Bone marrow (tissue), 2 donors: ENCODE data around the gene SUSD3.

ENCODE experiments used
- DNase-seq, 2 donors: peaks; one replicate each; lab custom pipeline; 2025; lab: John Stamatoyannopoulos, UW

SUSD3 gene

DNA sequence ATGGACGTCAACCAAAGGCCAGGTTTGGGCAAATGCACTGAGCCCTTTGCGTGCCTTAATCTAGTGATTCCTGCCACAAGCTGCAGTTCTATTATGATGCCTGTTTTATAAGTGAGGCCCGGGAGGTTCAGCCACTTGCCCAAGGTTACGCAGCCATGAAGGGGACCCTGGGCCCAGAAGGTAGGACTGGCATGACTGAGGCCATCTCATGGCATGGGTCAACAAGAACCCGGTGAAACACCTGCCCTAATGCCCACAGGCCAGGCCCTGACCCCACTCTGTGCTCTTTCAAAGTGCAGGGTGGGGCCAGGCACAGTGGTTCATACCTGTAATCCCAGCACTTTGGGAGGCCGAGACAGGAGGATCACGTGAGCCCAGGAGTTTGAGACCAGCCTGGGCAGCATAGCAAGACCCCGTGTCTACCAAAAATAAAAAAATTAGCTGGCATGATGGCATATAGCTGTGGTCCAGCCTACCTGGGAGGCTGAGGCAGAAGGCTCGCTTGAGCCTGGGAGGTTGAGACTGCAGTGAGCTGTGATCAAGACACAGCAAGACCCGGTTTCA lies 66.9 kb downstream of the SUSD3 start:
- no peak for DNase-seq

DNA sequence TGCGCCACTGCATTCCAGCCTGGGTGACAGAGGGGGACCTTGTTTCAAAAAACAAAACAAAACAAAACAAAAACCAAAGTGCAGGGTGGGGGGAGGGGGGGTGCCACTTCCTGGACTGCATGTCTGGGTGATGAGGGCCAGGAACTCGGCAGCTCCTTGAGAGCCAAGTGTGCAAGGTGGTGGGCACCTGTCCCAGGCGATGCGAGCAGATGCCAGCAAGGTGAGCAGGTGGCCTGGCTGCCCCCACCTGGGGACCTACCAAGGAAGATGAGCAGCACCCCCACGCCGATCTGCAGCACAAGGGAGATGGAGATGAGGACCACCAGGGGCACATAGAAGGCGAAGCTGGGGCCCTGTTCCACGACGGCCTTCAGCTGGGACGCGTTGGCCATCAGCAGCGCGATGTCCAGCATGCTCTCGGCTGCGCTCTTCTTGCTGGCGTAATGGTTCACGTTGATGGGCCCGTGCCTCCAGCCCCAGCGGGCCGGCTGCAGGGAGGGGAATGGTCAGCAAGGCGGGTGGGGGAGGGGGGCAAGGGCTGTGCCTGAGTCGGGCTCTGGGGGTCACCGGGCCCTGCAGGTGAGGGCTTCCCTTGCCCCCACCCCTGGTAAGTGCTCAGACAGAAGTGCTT lies 67.8 kb downstream of the SUSD3 start:
- no peak for DNase-seq

- no peak for DNase-seq
These were observed 68.4 kb downstream of the SUSD3 start for GRCh38 chr9:93126825-93127368.

DNA sequence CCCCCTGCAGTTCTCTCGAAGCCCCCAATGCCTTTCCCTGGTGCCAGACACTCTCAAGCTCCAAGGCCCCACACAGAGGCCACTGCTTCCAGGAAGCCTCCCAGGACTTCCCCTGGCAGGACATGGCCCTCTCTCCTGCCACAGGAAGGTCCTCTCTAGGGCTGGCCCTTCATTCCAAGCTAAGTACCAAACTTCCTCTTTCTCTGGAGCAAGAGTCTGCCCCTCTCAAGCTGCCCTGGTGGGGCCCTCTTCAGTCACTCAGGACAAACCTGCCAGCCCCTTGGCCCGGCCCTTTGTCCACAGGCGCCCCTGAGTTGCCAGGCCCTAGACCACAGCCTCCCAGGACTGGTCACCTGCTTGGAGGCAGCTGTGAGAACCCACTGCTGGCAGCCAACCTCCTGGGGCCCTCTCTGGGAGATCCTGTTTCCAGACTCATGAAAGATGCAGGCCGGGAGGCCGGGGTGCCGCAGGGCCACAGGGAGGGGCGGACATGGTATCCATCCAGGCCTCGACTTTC lies 69.0 kb downstream of the SUSD3 start:
- DNase-seq, result no peak

- no peak for DNase-seq
These were observed 69.7 kb downstream of the SUSD3 start for GRCh38 chr9:93128011-93128714.

GRCh38 chr9:93128715-93129224 lies 70.3 kb downstream of the SUSD3 start:
- DNase-seq, result no peak

DNA sequence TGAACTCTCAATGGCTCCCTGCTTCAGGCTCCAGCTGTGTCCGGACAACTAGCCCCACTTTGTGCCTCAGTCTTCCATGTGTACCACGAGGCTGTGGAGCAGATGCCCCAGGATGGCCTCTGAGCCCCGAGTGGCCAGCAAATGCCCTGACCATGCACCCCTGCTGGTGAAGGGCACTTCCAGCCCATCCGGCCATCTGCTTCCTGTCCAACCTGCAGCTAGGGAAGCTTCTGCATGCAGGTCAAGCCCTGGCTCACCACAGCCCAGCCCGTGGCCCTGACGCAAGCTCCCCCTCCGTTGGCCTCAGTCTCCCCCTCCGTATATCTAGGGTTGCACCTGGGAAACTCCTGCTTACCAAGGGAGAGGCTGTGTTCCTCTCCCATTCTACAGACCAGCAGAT lies 70.8 kb downstream of the SUSD3 start:
- DNase-seq, result no peak

GRCh38 chr9:93129691-93130500 lies 71.4 kb downstream of the SUSD3 start:
- no peak for DNase-seq

- no peak for DNase-seq
These were observed 72.5 kb downstream of the SUSD3 start for GRCh38 chr9:93130861-93131481.

DNA sequence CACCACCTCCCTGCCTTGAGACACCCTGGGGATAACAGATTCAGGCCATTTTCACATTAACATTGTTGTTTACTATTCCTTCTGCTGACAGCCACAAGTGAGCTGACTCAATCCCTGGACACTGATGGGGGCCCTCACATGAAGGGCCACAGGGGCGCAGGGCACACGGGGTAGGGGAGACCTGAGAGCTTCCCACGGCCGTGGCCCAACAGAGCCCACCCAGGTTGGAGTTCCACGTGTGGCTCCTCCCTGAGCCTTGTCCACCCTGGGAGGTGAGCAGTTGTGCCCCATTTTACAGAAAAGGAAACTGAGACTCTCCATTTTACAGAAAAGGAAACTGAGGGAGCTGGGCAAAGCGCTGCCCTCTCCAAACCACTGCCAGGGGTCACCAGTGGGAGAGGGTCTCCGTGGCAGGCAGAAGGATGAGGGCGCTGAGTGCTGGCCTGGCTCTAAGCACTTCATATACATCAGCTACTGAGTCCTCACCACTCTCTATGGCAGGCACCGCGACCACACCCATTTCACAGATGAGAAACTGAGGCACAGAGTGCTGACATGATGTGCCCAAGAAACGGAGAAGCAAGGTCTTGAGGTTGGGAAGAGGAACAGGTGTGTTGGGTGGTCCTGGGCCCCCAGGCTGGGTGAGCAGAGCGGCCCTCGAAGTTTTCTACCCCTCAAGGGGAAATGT lies 73.2 kb downstream of the SUSD3 start:
- DNase-seq, result no peak

DNA sequence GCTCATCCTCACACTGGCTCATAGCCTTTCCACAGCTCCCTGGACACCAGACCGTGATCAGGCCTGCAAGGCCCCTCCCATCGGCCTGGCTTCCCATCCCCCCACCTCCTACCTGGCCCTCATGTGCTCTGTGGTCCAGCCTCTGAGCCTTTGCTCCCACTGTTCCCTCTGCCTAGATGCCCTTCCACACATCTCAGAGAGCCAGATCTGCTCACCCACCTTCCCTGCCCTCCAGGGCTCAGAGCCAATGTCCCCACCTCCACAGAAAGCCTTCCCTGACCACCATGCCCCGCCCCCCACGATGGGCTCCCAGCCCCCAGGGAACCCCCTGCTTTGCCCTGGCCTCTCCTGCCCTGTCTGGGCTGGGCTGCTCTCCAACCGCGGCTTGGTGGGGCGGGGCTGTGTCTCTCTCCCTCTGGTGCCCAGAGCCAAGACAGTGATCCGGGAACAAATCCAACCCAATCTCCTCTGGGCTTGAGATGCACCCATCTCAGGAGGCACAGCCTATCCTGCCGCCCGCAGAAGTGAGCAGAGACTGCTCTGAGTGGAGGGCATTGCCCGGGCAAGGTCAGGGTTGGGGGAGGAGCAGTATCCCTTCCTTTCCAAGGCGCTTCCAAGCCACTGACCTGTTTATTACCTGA lies 73.9 kb downstream of the SUSD3 start:
- DNase-seq, result no peak

DNA sequence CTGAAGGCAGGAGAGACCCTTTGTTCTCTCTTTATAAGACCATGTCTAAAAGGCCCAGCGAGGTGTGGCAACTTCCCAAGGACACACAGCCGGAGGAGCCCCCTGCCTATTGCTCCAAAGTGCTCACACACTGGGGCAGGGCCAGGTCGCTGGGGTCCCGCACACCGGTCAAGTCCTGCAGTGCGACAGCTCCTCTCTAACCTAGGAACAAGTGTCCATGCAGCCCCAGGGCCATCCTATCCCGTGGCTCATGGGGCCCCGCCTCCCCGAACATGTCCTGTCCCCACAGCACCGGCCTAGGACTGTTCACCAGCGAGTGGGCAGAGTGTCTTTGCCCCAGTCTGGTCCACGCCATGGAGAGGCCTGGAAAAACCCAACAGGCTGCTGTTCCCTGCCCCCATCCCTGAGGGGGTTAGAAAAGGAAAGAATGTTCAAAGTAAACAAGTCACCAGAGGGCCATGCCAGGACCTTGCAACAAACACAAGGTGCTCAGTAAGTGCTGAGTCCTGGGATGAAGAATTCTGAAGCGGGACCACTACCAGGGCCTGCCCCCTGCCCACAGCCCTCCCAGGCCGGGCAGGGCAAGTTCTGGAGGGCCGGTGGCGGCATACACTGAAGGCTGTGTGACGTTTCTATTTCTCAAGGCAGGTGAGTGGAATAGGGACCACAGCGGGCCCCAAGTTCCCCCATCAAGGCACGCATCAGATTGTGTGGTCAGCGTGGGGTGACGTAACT lies 74.6 kb downstream of the SUSD3 start:
- no peak for DNase-seq

GRCh38 chr9:93133681-93134014 lies 75.1 kb downstream of the SUSD3 start:
- DNase-seq, result peak in 1 of 2 donors; percentile 79

- peak; percentile 49 to 98 for DNase-seq
These were observed 75.7 kb downstream of the SUSD3 start, which contains the start of gene NINJ1 for GRCh38 chr9:93134015-93134739. Gene NINJ1, minus strand, starts transcription at chr9:93134251. Its CDS starts 34 bp downstream, at chr9:93134217.
